ENCODE results near the gene MAPKAP1.
"Not testable (repeated sequence)": the region's sequence is repeated elsewhere in the genome, so short reads cannot be mapped to it uniquely, and the experiment has no call there.

MAPKAP1 gene

GRCh38 chr9:125603478-125604021, 103.5 kb downstream of the MAPKAP1 start:
- DNase-seq (ENCODE audit: low read depth) = no peak

- DNase-seq (ENCODE audit: low read depth) = no peak
These were observed 105.0 kb downstream of the MAPKAP1 start for GRCh38 chr9:125601961-125602360.

GRCh38 chr9:125600194-125600593, 106.8 kb downstream of the MAPKAP1 start:
- no peak for DNase-seq (ENCODE audit: low read depth)

GRCh38 chr9:125594223-125594610, 112.8 kb downstream of the MAPKAP1 start:
- no peak for DNase-seq (ENCODE audit: low read depth)

- DNase-seq (ENCODE audit: low read depth) = no peak
These were observed 113.3 kb downstream of the MAPKAP1 start for GRCh38 chr9:125593581-125594222.

DNA sequence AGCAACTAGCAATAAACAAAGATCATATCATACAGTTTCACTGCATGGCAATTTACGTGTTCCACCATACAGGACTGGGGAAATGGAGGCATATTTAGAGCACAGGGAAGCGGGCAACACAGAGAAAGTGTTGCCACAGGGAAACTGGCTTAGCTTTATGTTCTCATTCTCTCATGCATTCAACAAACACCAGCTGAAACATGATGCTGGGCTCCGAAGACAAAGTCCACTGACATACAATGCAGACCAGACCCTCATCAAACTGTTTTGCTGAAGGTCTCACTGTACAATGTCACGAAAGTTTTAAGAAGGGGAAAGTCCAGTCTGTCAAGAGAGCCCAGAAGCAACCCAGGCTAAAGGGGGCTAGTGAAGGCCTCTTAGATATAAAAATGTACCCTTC, 115.1 kb downstream of the MAPKAP1 start:
- no peak for DNase-seq (ENCODE audit: low read depth)

- DNase-seq (ENCODE audit: low read depth) = no peak
These were observed 115.8 kb downstream of the MAPKAP1 start for GRCh38 chr9:125591245-125591644.

GRCh38 chr9:125589287-125589686, 117.7 kb downstream of the MAPKAP1 start:
- DNase-seq (ENCODE audit: low read depth) = no peak

DNA sequence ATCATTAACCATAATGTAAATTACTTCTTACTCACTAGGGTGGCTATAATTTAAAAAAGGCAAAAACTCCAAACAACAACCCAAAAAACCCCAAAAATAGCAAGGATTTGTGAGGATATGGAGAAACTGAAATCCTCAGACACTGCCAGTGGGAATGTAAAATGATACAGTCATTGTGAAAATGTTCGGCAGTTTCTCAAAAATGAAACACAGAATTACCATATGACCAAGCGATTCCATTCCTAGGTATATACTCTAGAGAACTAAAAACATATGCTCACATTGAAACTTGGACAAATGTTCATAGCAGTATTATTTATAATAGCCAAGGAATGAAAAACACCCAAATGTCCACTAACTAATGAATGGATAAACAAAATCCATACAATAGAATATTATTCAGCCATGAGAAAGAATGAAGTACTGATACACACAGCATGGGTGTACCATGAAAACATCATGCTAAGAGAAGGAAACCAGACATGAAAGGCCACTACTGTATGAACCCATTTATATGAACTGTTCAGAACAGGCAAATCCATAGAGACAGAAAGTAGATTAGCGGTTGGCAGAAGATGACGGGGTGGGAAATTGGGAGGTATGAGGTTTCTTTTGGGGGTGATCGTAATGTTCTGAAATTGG, 119.1 kb downstream of the MAPKAP1 start:
- no peak for DNase-seq (ENCODE audit: low read depth)

- no peak for DNase-seq (ENCODE audit: low read depth)
These were observed 120.9 kb downstream of the MAPKAP1 start for GRCh38 chr9:125586172-125586511.

- DNase-seq (ENCODE audit: low read depth) = no peak
These were observed 121.4 kb downstream of the MAPKAP1 start for GRCh38 chr9:125585503-125586171.

GRCh38 chr9:125580701-125581286, 126.2 kb downstream of the MAPKAP1 start:
- no peak for DNase-seq (ENCODE audit: low read depth)

DNA sequence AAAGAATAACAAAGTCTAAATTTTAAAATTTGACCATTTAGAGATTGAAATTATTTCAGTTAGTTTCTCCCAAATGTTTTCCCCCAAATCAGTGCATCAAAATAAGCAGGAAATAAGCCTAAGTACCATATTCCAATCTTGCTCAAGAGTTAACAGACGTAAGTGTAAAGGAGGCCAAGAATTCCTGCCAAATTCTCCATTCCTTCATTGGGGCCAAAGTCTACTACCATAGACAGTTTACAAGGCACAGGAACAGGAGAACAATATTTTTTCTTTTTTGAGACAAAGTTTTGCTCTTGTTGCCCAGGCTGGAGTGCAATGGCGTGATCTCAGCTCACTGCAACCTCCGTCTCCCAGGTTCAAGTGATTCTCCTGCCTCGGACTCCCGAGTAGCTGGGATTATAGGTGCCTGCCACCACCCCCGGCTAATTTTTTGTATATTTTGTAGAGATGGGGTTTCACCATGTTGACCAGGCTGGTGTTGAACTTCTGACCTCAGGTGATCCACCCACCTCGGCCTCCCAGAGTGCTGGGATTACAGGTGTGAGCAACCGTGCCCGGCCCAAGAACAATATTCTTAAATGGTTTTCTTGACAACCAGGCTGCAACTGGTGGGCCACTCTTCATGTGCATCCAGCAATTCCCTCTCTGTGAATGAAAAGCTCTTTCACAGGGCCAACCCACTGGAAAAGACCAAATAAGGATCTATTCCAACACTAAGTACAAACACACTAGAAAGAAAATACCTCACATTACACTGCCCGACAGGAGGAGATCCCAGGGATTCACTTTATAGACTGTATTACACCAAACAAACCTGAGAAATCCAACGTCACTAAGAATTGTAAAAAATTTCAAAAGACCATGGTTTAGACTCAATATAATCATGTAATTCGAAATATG, 127.7 kb downstream of the MAPKAP1 start:
- DNase-seq (ENCODE audit: low read depth) = no peak

DNA sequence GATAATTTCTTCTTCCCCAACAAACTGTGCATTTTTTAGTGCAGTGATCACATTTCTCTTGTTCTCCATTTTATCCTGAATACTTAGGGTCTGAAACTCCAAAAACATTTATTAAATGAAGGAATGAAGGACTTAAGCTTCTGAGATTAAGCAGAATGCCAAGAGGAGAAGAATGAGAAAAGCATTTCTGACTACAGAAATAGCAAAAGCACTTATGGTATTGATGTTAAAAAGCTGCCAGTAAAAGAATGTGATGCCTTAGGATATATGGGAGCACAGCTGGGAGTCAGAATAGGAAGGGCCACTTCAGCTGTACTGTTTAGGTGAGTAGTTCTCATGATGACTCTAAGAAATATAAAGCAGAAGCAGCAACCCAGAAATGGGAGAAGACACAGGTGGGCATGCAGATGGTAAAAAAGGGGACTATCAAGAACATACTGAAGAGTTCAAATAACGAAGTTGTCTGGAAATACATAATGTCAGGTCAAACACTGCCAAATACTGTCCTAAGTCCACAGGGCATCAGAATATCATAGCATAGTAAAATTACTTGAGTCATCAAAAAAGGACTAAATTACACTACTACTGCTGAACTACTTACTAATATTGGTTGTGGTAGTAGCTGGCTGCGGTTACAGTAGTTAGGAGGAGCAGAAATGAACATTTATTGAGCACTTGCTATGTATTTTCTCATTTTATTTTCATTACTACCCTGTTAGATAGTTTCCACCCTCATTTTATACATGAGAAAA, 132.7 kb downstream of the MAPKAP1 start:
- no peak for DNase-seq (ENCODE audit: low read depth)

DNA sequence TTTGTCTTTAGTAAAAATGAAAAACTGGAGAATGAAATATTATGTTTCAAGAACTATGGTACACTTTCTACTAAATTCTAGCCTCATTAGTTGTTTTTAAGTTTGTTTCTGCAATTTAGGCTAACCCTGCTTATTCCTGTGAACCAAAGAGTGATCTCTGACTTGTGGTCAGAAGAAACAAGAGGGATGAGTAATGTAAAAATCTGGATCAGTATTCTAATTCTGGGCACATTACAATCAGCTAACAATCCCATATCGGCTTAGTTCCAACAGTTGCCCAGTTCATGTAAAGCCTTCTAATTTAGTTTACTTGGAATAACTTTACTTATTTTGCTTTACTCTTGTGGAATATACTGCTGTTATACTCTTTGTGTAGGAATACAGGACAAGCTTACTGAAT, 134.5 kb downstream of the MAPKAP1 start:
- not testable (repeated sequence) for DNase-seq (ENCODE audit: low read depth)

DNA sequence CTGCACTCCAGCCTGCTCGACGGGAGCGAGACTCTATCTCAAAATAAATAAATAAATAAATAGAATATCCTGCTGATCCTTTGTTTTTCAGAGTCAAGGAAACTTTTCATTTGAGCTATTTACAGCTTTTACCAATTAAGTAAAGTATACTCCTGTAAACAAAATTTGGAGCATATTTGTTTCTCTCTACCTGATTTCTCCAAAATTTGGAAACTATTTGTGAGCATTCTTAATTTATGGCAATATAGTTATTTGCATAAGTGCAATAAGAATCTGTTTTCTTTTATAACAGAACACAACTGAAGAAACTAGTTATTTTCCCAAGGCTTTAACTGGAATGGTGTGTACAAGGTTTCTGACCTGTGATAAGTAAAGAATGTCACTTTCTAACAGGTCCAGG, 135.2 kb downstream of the MAPKAP1 start:
- DNase-seq (ENCODE audit: low read depth) = not testable (repeated sequence)

- no peak for DNase-seq (ENCODE audit: low read depth)
These were observed 136.8 kb downstream of the MAPKAP1 start for GRCh38 chr9:125570246-125570645.

DNA sequence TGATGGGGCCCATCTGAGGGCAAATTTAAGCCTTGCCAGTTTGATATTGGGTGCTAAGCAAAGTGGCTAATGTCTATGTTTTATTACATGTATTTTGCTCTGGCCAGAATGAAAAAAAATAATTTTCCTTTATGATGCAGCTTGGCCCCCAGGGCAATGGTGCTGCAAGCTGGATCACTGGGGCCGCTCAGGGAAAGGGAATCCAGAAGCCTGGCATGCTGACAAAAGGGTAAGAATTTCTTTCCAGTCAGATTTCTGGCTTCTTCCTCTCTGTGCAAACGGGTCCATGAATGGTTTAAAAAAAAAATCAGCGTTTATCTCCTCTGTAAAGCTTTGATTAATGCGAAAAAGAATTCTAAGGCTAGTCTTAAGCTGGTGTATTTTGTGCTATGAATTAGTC, 138.4 kb downstream of the MAPKAP1 start:
- no peak for DNase-seq (ENCODE audit: low read depth)

DNA sequence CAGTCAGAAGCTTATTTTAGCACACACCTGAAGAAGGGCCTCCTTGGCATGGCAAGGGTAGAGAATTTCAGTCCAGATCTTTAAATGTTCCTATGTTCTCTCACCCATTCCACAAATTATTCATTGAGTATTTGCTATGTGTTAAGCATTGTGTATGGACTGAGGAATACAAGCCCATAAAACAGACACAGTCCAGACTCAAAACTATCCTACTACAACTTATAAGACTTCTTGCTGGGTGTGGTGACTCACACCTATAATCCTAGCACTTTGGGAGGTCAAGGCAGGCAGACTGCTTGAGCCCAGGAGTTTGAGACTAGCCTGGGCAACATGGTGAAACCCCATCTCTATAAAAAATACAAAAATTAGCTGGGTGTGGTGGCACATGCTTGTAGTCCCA, 141.0 kb downstream of the MAPKAP1 start:
- not testable (repeated sequence) for DNase-seq (ENCODE audit: low read depth)

DNA sequence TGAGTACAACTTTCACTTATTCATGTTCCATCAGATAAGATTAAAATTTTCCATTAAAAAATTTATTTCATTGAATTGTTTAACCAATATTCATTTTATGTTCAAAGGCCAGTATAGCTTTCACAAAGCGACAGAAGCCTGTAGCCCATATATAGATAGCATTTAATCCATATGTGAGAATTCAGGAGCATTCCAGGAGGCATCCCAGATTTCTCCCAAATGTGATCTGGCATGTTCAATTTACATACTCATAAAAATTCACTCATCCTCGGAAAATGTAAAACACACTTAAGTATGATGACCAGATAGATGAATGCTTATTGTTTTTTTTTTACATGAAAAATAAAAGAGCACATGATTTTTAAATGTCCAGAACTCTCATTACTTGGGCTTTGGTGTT, 141.9 kb downstream of the MAPKAP1 start:
- DNase-seq (ENCODE audit: low read depth) = no peak

DNA sequence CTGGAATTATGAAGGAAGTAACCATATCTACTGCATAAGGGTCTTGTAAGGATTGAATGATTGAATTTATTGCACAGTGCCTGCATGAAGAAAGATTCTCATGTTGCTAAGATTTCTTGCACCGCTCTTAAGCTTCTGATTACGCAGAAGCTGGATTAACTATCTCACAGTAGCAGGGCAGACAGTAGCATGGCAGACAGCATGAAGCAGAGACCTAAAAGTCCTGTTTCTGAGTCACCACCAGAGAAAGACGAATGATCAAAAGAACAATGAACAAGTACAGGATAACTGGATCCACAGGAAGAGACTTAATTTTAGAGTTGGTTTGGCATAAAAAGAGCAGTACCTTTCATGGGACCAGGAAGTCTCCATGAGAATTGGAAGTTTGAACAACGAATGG, 142.4 kb downstream of the MAPKAP1 start:
- DNase-seq (ENCODE audit: low read depth) = no peak
